EH (cell line): Measurements from ENCODE around the gene ZNF17.
A peak's percentile ranks its signal among the peaks of the same experiment; 100 is the strongest.
"Not testable (repeated sequence)": the region's sequence is repeated elsewhere in the genome, so short reads cannot be mapped to it uniquely, and the experiment has no call there.

Experiments used
- DNase-seq: peaks from one replicate; pipeline ENCODE4 v3.0.0-alpha.2; 2015; ENCODE audit warnings: low read depth

The ZNF17 gene

GRCh38 chr19:57410877-57411671, at the start of gene ZNF17:
Gene ZNF17, plus strand, starts transcription at chr19:57411161. Its CDS starts 2,455 bp downstream, at chr19:57413616.
- peak; percentile 93 for DNase-seq

- no peak for DNase-seq
These were observed 48.5 kb upstream of the ZNF17 start for GRCh38 chr19:57362419-57362818.

- peak; percentile 99 for DNase-seq
These were observed 47.8 kb upstream of the ZNF17 start, which contains the start of the genes TRAPPC2B and ZNF547 for GRCh38 chr19:57362997-57363687. Gene TRAPPC2B, plus strand, starts transcription at chr19:57363551. Its CDS starts 1,283 bp downstream, at chr19:57364834. Gene ZNF547, plus strand, starts transcription at chr19:57363551. Its CDS starts 5,005 bp downstream, at chr19:57368556.

- DNase-seq, result peak; percentile 20
These were observed 47.2 kb upstream of the ZNF17 start for GRCh38 chr19:57363688-57364181.

- DNase-seq, result no peak
These were observed 44.2 kb upstream of the ZNF17 start for GRCh38 chr19:57366776-57367175.

- no peak for DNase-seq
These were observed 36.8 kb upstream of the ZNF17 start for GRCh38 chr19:57374179-57374578.

- DNase-seq, result not testable (repeated sequence)
These were observed 36.3 kb upstream of the ZNF17 start for GRCh38 chr19:57374647-57375046.

- DNase-seq, result no peak
These were observed 34.8 kb upstream of the ZNF17 start for GRCh38 chr19:57376151-57376550.

GRCh38 chr19:57377498-57378146, 33.3 kb upstream of the ZNF17 start:
- no peak for DNase-seq

GRCh38 chr19:57380923-57381322, 30.0 kb upstream of the ZNF17 start:
- DNase-seq, result no peak

GRCh38 chr19:57382806-57383488, 28.0 kb upstream of the ZNF17 start:
- DNase-seq, result no peak

- no peak for DNase-seq
These were observed 21.7 kb upstream of the ZNF17 start for GRCh38 chr19:57389194-57389729.

GRCh38 chr19:57389730-57390598, 21.0 kb upstream of the ZNF17 start, which contains the start of gene ZNF548:
Gene ZNF548, plus strand, starts transcription at chr19:57389854. Its CDS starts 246 bp downstream, at chr19:57390100.
- peak; percentile 99 for DNase-seq

GRCh38 chr19:57395710-57396109, 15.3 kb upstream of the ZNF17 start:
- DNase-seq, result no peak

- DNase-seq, result no peak
These were observed 12.1 kb upstream of the ZNF17 start for GRCh38 chr19:57398868-57399267.

- DNase-seq, result no peak
These were observed 7.0 kb upstream of the ZNF17 start for GRCh38 chr19:57403737-57404563.

GRCh38 chr19:57406516-57407123, 4.3 kb upstream of the ZNF17 start:
- DNase-seq, result peak; percentile 51

- no peak for DNase-seq
These were observed 8.5 kb downstream of the ZNF17 start for GRCh38 chr19:57419439-57419838.

- DNase-seq, result no peak
These were observed 10.1 kb downstream of the ZNF17 start for GRCh38 chr19:57421037-57421436.
